ENCODE results near the gene ERFL.

ERFL gene

DNA sequence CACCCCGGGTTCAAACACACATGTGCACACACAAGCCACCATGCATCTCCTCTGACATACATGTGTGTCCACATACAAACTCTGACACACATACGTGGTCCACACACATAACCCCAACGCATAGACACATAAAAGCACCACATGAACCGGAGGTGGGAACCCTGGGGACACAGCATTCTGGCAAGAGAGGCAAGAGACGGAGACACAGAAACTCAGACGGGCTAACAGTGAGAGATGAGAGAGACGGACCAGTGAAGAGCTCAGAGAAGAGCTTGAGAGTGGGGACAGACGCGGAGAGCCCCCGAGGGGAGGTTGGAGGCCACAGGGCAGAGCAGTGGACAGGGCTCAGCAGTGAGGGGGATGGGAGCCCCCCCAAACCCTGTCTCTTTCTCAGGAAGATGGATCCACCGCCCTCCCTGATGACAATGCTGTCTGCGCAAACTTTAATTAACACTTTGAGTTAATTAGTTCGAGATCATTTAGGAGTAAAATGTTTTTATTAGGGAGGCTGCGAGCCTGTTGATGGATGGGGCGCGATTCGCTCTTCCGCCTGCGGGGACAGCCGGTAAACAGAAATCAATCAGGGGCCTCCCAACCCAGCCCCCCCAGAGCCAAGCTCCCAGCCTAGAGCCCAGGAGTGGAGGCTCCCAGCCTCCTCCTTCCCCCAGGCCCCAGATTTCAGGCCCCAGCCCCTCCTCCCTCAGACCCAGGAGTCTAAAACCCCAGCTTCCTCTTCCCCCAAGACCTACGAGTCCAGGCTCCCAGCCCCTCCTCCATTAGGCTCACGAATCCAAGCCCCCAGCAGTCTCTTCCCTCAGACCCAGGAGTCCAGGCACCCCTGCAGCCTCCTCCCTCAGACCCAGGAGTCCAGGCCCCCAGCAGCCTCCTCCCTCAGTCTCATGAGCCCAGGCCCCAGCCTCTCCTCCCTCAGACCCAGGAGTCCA lies 9.5 kb upstream of the ERFL start:
- peaks cover 25% of the 10 kb centered on the region for H3K27me3 ChIP-seq (ENCODE audit: insufficient read depth, poor library complexity, severe bottlenecking)

DNA sequence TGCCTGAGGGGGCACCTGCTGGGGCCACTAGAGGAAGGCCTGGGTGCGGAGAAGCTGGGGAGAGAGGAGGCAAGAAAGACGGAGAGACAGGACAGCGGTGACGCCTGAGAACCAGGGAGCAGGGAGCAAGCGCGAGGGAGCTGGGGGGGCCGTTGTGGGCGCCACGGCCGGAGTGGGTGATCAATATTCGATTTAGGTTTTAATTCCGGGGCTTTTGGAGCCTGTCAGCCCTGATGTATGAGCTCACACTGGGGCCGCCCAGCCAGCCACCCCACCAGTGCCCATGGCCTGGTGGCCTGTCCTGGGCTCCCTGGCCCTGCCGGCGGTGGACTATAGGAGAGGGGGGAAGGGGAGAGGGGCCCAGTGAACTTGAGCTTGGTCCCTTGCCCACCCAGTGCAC lies 8.7 kb upstream of the ERFL start:
- Histone ChIP-seq H3K9me3 (ENCODE audit: severe bottlenecking) (no peaks in the 10 kb centered on the region), H3K4me1 (ENCODE audit: insufficient read depth, poor library complexity, severe bottlenecking) (peaks cover 4% of the 10 kb centered on the region), H3K27me3 (ENCODE audit: insufficient read depth, poor library complexity, severe bottlenecking) (peaks cover 34% of the 10 kb centered on the region), H3K27ac (ENCODE audit: poor library complexity, severe bottlenecking) (no peak overlapping the region), H3K36me3 (ENCODE audit: low read depth) (no peaks in the 10 kb centered on the region), H3K4me3 (ENCODE audit: severe bottlenecking) (no peak overlapping the region)
- TF ChIP-seq, protein P1, sequence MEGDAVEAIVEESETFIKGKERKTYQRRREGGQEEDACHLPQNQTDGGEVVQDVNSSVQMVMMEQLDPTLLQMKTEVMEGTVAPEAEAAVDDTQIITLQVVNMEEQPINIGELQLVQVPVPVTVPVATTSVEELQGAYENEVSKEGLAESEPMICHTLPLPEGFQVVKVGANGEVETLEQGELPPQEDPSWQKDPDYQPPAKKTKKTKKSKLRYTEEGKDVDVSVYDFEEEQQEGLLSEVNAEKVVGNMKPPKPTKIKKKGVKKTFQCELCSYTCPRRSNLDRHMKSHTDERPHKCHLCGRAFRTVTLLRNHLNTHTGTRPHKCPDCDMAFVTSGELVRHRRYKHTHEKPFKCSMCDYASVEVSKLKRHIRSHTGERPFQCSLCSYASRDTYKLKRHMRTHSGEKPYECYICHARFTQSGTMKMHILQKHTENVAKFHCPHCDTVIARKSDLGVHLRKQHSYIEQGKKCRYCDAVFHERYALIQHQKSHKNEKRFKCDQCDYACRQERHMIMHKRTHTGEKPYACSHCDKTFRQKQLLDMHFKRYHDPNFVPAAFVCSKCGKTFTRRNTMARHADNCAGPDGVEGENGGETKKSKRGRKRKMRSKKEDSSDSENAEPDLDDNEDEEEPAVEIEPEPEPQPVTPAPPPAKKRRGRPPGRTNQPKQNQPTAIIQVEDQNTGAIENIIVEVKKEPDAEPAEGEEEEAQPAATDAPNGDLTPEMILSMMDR (IDR thresholded peaks at IDR 0.05; ENCODE audit: poor library complexity, severe bottlenecking) = no peak
- ATAC-seq (ENCODE audit: low read depth) (no peak), DNase-seq (ENCODE audit: low spot score) (no peak)

More for the DNA sequence above, 9.5 kb upstream of the ERFL start:
- no peaks in the 10 kb centered on the region for H3K9me3 ChIP-seq (ENCODE audit: severe bottlenecking)
- peaks cover 4% of the 10 kb centered on the region for H3K4me1 ChIP-seq (ENCODE audit: insufficient read depth, poor library complexity, severe bottlenecking)
- H3K36me3 ChIP-seq (ENCODE audit: low read depth) = no peaks in the 10 kb centered on the region
- H3K4me3 ChIP-seq (ENCODE audit: severe bottlenecking) = no peak overlapping the region
- H3K27ac ChIP-seq (ENCODE audit: poor library complexity, severe bottlenecking) = no peak overlapping the region
- DNase-seq (ENCODE audit: low spot score) = no peak
- no peak for ATAC-seq (ENCODE audit: low read depth)
- TF ChIP-seq, protein P1 (IDR thresholded peaks at IDR 0.05; ENCODE audit: poor library complexity, severe bottlenecking) = no peak

DNA sequence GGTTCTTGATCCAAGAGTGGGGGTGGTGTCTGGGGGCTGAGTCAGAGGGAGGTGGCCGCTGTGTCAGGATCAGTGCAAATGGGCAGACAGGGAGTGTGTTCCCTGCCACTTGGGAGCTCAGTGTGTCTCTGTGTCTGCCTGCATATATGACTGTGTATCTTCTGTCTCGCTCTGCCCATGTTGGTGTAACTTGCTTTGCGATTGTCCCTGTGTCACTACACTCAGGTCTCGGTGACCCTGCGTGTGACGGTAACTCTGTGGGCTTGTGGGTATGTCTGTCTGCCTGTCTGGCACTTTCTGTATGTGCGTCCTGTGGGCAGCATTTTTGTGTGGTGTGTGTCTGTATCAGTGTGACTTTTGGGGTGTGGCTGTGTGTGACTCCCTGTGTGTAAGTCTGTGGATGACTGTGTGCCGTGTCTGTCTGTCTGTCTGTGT lies 8.2 kb upstream of the ERFL start:
- H3K4me3 ChIP-seq (ENCODE audit: severe bottlenecking) = no peak overlapping the region
- TF ChIP-seq, protein P1 (IDR thresholded peaks at IDR 0.05; ENCODE audit: poor library complexity, severe bottlenecking) = no peak
- H3K9me3 ChIP-seq (ENCODE audit: severe bottlenecking) = no peaks in the 10 kb centered on the region
- peaks cover 4% of the 10 kb centered on the region for H3K4me1 ChIP-seq (ENCODE audit: insufficient read depth, poor library complexity, severe bottlenecking)
- no peak for DNase-seq (ENCODE audit: low spot score)
- peak; percentile 48 for ATAC-seq (ENCODE audit: low read depth)
- H3K27me3 ChIP-seq (ENCODE audit: insufficient read depth, poor library complexity, severe bottlenecking) = peaks cover 39% of the 10 kb centered on the region
- no peaks in the 10 kb centered on the region for H3K36me3 ChIP-seq (ENCODE audit: low read depth)
- no peak overlapping the region for H3K27ac ChIP-seq (ENCODE audit: poor library complexity, severe bottlenecking)

DNA sequence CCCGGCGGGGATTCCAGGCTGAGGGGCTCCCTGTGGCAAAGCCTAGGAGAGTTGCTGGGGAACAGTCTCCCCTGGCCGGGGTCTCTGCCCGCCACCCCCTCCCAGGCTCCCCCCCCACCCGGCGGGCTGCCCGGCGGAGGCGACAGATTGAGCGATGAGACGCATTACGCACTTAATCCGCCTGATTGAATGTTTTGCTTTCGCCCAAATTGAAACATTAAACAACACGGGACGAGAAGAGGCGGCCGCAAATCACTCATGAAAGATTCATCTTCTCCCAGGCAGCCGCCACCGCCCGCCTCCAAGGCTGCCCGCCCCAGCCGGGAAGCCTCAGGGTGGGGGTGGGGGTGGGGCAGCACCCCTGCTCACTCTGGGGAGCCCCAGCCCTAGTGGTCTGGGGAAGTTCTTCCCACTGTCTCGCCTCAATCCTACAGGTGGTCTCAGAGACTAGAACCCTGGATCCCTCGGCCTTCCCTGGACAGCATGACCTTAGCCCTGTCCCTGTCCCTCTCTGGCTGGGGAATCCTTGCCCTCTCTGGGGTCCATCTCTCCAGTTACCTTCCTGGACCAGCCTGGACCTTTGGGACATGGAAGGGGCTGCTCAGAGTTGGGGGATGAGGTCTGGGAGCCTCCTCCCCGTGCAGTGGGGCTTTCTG lies 7.6 kb upstream of the ERFL start:
- ATAC-seq (ENCODE audit: low read depth) (peak; percentile 13; the same call in 2 of the 3 replicates), DNase-seq (ENCODE audit: low spot score) (no peak)
- H3K4me1 ChIP-seq (ENCODE audit: insufficient read depth, poor library complexity, severe bottlenecking) = peaks cover 4% of the 10 kb centered on the region
- no peak overlapping the region for H3K4me3 ChIP-seq (ENCODE audit: severe bottlenecking)
- peaks cover 44% of the 10 kb centered on the region for H3K27me3 ChIP-seq (ENCODE audit: insufficient read depth, poor library complexity, severe bottlenecking)
- H3K36me3 ChIP-seq (ENCODE audit: low read depth) = no peaks in the 10 kb centered on the region
- TF ChIP-seq, protein P1 (IDR thresholded peaks at IDR 0.05; ENCODE audit: poor library complexity, severe bottlenecking) = no peak
- H3K27ac ChIP-seq (ENCODE audit: poor library complexity, severe bottlenecking) = no peak overlapping the region
- H3K9me3 ChIP-seq (ENCODE audit: severe bottlenecking) = no peaks in the 10 kb centered on the region

Data from RWPE2 (cell line).